ENCODE results near the gene LITAF. TPM values are rescaled to one million over a fixed set of nuclear protein-coding genes. Genes with fewer than 3 reads are reported as not detected.
A peak's percentile ranks its signal among the peaks of the same experiment; 100 is the strongest.

The LITAF gene
- polyA plus RNA-seq, 1 of the 3 experiments (the other 2 are of a cell fraction), result 45.7 TPM

DNA sequence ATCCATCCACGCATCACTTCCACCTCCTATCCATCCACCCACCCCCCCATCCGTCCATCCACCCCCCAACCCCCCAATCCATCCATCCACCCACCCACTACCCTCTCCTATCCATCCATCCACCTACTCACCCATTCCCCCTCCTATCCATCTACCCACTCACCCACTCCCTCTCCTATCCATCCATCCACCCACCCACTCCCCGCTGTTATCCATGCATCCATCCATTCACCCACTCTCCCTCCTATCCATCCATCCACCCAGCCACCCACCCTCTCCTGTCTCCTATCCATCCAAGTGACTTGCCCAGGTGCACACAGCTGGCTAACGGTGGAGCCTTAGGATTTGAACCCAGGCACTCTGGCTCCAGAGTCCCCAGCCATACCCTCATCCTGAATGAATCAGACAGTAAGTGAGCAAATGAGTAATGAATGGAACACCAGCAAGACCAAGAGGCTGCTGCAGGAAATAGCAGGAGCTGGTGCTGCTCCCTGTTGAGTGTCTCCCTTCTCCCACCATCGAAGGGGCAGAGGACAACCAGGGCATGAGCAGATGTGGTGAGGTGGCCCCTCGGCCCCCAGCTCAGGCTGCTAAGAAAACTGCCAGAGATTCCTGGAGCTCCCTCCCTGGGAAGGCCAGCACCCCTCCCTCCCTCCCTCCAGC, 62.5 kb downstream of the LITAF start:
- Histone ChIP-seq H3K27ac (ENCODE audit: low read depth in 2 of 2, low read length in 1 of 2) (no peak overlapping the region), H3K4me1 (ENCODE audit: control insufficient read depth in 1 of 2, insufficient read depth in 2 of 2, low read depth in 1 of 2, low read length in 1 of 2) (peaks cover 0 to 8% of the 10 kb centered on the region in 2 experiments; a peak in 1 of 4 replicates), H3K9me2 (no peaks in the 10 kb centered on the region), H3K79me2 (ENCODE audit: insufficient read depth) (no peaks in the 10 kb centered on the region), H2AFZ (ENCODE audit: low read depth) (no peak overlapping the region), H4K20me1 (ENCODE audit: insufficient read depth) (no peaks in the 10 kb centered on the region), H3F3A (replicated peaks; ENCODE audit: insufficient read depth) (no peaks in the 10 kb centered on the region), H3K4me2 (no peak overlapping the region), H3K9me3 (no peaks in the 10 kb centered on the region), H3K36me3 (replicated peaks in 1 of 2; ENCODE audit: control insufficient read depth in 1 of 2, insufficient read depth in 2 of 2, low read length in 1 of 2) (no peaks in the 10 kb centered on the region), H3K9ac (no peak overlapping the region), H3K27me3 (ENCODE audit: insufficient read depth) (no peaks in the 10 kb centered on the region; the same call in 1 of the 2 replicates), H3K4me3 (ENCODE audit: low read depth in 2 of 2, low read length in 1 of 2) (no peak overlapping the region)
- no peak for TF ChIP-seq SMC3 (IDR thresholded peaks at IDR 0.05; ENCODE audit: low read depth, low read length)
- TF ChIP-seq RAD21 (IDR thresholded peaks at IDR 0.05; ENCODE audit: low read length), result peak; percentile 15; the same call in 1 of the 2 replicates
- ChIA-PET POLR2A (no interaction called here), CTCF (interaction anchor here (0.9 kb wide), 1 partner anchor 20 kb away, joined by 3 read pairs; no protein-coding TSS in a partner anchor)
- WGBS (ENCODE audit: low lambda C conversion rate), result 55% methylated on average over 6 of the region's 6 CpGs
- no peak for DNase-seq

DNA sequence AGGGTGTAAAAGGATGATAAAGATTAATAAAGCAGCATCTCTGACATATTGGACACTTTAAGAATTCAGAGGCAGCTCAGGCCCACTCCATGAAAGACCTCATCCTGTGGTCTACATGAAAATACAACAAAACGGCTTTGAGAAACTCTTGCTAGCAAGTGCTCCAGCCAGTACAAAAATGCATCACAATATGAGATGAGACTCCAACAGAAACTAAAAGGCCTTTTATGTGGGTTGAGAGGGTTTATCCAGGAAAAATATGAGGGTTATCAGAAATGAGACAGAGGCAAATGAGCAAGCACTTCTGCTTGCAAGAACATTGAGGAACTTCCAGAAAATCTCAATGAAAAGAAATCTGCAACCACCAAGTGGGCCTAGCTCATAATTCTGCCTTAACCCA, 65.7 kb downstream of the LITAF start:
- ChIA-PET CTCF (no interaction called here), POLR2A (no interaction called here)

More for the DNA sequence above, 65.7 kb downstream of the LITAF start:
- Histone ChIP-seq H3K4me2 (no peak overlapping the region), H3K9me2 (no peaks in the 10 kb centered on the region), H3K36me3 (replicated peaks in 1 of 2; ENCODE audit: control insufficient read depth in 1 of 2, insufficient read depth in 2 of 2, low read length in 1 of 2) (no peaks in the 10 kb centered on the region), H2AFZ (ENCODE audit: low read depth) (no peak overlapping the region), H3K4me3 (ENCODE audit: low read depth in 2 of 2, low read length in 1 of 2) (no peak overlapping the region), H3K79me2 (ENCODE audit: insufficient read depth) (no peaks in the 10 kb centered on the region), H3K27me3 (ENCODE audit: insufficient read depth) (no peaks in the 10 kb centered on the region), H3K9me3 (no peaks in the 10 kb centered on the region), H3F3A (replicated peaks; ENCODE audit: insufficient read depth) (no peaks in the 10 kb centered on the region), H3K9ac (no peak overlapping the region), H4K20me1 (ENCODE audit: insufficient read depth) (no peaks in the 10 kb centered on the region), H3K4me1 (ENCODE audit: control insufficient read depth in 1 of 2, insufficient read depth in 2 of 2, low read depth in 1 of 2, low read length in 1 of 2) (peaks cover 0 to 2% of the 10 kb centered on the region in 2 experiments; a peak in 1 of 4 replicates), H3K27ac (ENCODE audit: low read depth in 2 of 2, low read length in 1 of 2) (no peak overlapping the region)
- TF ChIP-seq FOXJ3 (CRISPR knock-in tag; IDR thresholded peaks at IDR 0.05), result no peak
- no peak for TF ChIP-seq MXI1 (IDR thresholded peaks at IDR 0.05; ENCODE audit: low read depth, low read length)
- TF ChIP-seq SMC3 (IDR thresholded peaks at IDR 0.05; ENCODE audit: low read depth, low read length), result no peak
- TF ChIP-seq, protein P1, sequence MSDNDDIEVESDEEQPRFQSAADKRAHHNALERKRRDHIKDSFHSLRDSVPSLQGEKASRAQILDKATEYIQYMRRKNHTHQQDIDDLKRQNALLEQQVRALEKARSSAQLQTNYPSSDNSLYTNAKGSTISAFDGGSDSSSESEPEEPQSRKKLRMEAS (IDR thresholded peaks at IDR 0.05; ENCODE audit: low read depth), result no peak
- TF ChIP-seq, protein P2, sequence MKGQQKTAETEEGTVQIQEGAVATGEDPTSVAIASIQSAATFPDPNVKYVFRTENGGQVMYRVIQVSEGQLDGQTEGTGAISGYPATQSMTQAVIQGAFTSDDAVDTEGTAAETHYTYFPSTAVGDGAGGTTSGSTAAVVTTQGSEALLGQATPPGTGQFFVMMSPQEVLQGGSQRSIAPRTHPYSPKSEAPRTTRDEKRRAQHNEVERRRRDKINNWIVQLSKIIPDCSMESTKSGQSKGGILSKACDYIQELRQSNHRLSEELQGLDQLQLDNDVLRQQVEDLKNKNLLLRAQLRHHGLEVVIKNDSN (IDR thresholded peaks at IDR 0.05; ENCODE audit: borderline replicate concordance, low read depth), result no peak
- TF ChIP-seq, protein P3, sequence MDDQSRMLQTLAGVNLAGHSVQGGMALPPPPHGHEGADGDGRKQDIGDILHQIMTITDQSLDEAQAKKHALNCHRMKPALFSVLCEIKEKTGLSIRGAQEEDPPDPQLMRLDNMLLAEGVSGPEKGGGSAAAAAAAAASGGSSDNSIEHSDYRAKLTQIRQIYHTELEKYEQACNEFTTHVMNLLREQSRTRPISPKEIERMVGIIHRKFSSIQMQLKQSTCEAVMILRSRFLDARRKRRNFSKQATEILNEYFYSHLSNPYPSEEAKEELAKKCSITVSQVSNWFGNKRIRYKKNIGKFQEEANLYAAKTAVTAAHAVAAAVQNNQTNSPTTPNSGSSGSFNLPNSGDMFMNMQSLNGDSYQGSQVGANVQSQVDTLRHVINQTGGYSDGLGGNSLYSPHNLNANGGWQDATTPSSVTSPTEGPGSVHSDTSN (IDR thresholded peaks at IDR 0.05), result no peak
- no peak for TF ChIP-seq RCOR1 (IDR thresholded peaks at IDR 0.05; ENCODE audit: low read length)
- TF ChIP-seq, protein P4, sequence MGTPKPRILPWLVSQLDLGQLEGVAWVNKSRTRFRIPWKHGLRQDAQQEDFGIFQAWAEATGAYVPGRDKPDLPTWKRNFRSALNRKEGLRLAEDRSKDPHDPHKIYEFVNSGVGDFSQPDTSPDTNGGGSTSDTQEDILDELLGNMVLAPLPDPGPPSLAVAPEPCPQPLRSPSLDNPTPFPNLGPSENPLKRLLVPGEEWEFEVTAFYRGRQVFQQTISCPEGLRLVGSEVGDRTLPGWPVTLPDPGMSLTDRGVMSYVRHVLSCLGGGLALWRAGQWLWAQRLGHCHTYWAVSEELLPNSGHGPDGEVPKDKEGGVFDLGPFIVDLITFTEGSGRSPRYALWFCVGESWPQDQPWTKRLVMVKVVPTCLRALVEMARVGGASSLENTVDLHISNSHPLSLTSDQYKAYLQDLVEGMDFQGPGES (IDR thresholded peaks at IDR 0.05; ENCODE audit: low read depth, low read length), result no peak
- no peak for TF ChIP-seq EP300 (IDR thresholded peaks at IDR 0.05; ENCODE audit: borderline replicate concordance in 1 of 2, low read depth in 1 of 2, low read length in 1 of 2)
- TF ChIP-seq GABPA (IDR thresholded peaks at IDR 0.05; ENCODE audit: low read depth), result no peak
- TF ChIP-seq TEAD4 (IDR thresholded peaks at IDR 0.05; ENCODE audit: borderline replicate concordance, insufficient read depth), result no peak
- TF ChIP-seq YY1 (IDR thresholded peaks at IDR 0.05; ENCODE audit: low read depth), result no peak
- no peak for TF ChIP-seq JUND (IDR thresholded peaks at IDR 0.05)
- no peak for TF ChIP-seq EZH2phosphoT487 (IDR thresholded peaks at IDR 0.05; ENCODE audit: borderline replicate concordance, low read depth)
- TF ChIP-seq, protein P5, sequence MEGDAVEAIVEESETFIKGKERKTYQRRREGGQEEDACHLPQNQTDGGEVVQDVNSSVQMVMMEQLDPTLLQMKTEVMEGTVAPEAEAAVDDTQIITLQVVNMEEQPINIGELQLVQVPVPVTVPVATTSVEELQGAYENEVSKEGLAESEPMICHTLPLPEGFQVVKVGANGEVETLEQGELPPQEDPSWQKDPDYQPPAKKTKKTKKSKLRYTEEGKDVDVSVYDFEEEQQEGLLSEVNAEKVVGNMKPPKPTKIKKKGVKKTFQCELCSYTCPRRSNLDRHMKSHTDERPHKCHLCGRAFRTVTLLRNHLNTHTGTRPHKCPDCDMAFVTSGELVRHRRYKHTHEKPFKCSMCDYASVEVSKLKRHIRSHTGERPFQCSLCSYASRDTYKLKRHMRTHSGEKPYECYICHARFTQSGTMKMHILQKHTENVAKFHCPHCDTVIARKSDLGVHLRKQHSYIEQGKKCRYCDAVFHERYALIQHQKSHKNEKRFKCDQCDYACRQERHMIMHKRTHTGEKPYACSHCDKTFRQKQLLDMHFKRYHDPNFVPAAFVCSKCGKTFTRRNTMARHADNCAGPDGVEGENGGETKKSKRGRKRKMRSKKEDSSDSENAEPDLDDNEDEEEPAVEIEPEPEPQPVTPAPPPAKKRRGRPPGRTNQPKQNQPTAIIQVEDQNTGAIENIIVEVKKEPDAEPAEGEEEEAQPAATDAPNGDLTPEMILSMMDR (IDR thresholded peaks at IDR 0.05), result no peak
- no peak for TF ChIP-seq GATA2 (CRISPR knock-in tag; IDR thresholded peaks at IDR 0.05)
- TF ChIP-seq SIN3A (IDR thresholded peaks at IDR 0.05; ENCODE audit: borderline replicate concordance, low read depth, low read length), result no peak
- TF ChIP-seq, protein P6, sequence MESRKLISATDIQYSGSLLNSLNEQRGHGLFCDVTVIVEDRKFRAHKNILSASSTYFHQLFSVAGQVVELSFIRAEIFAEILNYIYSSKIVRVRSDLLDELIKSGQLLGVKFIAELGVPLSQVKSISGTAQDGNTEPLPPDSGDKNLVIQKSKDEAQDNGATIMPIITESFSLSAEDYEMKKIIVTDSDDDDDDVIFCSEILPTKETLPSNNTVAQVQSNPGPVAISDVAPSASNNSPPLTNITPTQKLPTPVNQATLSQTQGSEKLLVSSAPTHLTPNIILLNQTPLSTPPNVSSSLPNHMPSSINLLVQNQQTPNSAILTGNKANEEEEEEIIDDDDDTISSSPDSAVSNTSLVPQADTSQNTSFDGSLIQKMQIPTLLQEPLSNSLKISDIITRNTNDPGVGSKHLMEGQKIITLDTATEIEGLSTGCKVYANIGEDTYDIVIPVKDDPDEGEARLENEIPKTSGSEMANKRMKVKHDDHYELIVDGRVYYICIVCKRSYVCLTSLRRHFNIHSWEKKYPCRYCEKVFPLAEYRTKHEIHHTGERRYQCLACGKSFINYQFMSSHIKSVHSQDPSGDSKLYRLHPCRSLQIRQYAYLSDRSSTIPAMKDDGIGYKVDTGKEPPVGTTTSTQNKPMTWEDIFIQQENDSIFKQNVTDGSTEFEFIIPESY (IDR thresholded peaks at IDR 0.05; ENCODE audit: borderline replicate concordance, low read depth), result no peak
- DNase-seq, result no peak
- WGBS (ENCODE audit: low lambda C conversion rate), result 96% methylated on average over 1 of the region's 1 CpG

Data from SK-N-SH (cell line).